GM12878 (cell line): ENCODE measurements around the gene CD27. TPM values are rescaled to one million over a fixed set of nuclear protein-coding genes. Genes with fewer than 3 reads are reported as not detected.

Source experiments
- CHD2 ChIP-seq: IDR thresholded peaks from 2 replicates; pipeline ENCODE4 v1.6.1; 2011; ENCODE audit warnings: low read depth, low read length, improper control_type of control experiment, borderline replicate concordance
- EGR1 ChIP-seq, 2 experiments: IDR thresholded peaks; 1 replicate in 1 of 2; 2 replicates in 1 of 2; pipeline ENCODE4 v1.6.1; 2011 to 2012; ENCODE audit warnings: low read depth in 2 of 2, low read length in 2 of 2, borderline replicate concordance in 1 of 2, mild to moderate bottlenecking in 1 of 2, moderate library complexity in 1 of 2
- EP300 ChIP-seq, 2 experiments: fragments of 150-350 bp in 1 of 2; IDR thresholded peaks; 2 replicates each; pipeline ENCODE4 v1.6.1; 2011 to 2012; ENCODE audit warnings: low read depth in 2 of 2, low read length in 2 of 2, borderline replicate concordance in 1 of 2, improper control_type of control experiment in 1 of 2, inconsistent platforms in 1 of 2; ENCODE audit not compliant: control insufficient read depth in 1 of 2
- IKZF1 ChIP-seq: fragments of 450-650 bp; conservative IDR thresholded peaks from 2 replicates; pipeline ENCODE4 v1.6.1; 2017; ENCODE audit warnings: antibody characterized with exemption, mild to moderate bottlenecking
- MYC ChIP-seq: IDR thresholded peaks from 2 replicates; pipeline ENCODE4 v1.6.1; 2011; ENCODE audit warnings: mild to moderate bottlenecking, low read length, moderate library complexity, inconsistent platforms; ENCODE audit not compliant: insufficient read depth, insufficient replicate concordance, insufficient read length, severe bottlenecking
- NFYA ChIP-seq: IDR thresholded peaks from 2 replicates; pipeline ENCODE4 v1.6.1; 2011; ENCODE audit warnings: low read depth, mild to moderate bottlenecking, low read length, improper control_type of control experiment, borderline replicate concordance
- NRF1 ChIP-seq: conservative IDR thresholded peaks from 2 replicates; pipeline ENCODE4 v1.6.1; 2011; ENCODE audit warnings: mild to moderate bottlenecking, low read depth, low read length, improper control_type of control experiment
- POLR2AphosphoS5 ChIP-seq: IDR thresholded peaks from 2 replicates; pipeline ENCODE4 v1.6.1; 2011; ENCODE audit warnings: mild to moderate bottlenecking, low read length, inconsistent platforms
- SREBF2 ChIP-seq: IDR thresholded peaks from 2 replicates; pipeline ENCODE4 v1.6.1; 2012; ENCODE audit warnings: mild to moderate bottlenecking, low read length
- TBL1XR1 ChIP-seq: IDR thresholded peaks from 2 replicates; pipeline ENCODE4 v1.6.1; 2012; ENCODE audit warnings: low read depth, low read length, improper control_type of control experiment
- ZBED1 ChIP-seq: IDR thresholded peaks from 2 replicates; pipeline ENCODE4 v1.6.1; 2016; ENCODE audit warnings: borderline replicate concordance
- ZNF207 ChIP-seq: fragments of 450-650 bp; IDR thresholded peaks from 2 replicates; pipeline ENCODE4 v1.6.1; 2014; ENCODE audit warnings: antibody characterized with exemption, mild to moderate bottlenecking, borderline replicate concordance
- ZNF274 ChIP-seq: IDR thresholded peaks from one replicate; pipeline ENCODE4 v1.8.0; 2011; ENCODE audit not compliant: insufficient read length, insufficient read depth
- polyA plus RNA-seq, 11 experiments: library from polyadenylated mRNA; depleted of rRNA in 4 of 11; unstranded in 6 of 11; stranded (reverse) in 5 of 11; fragments of >200 nt; fragmentation: Nextera tagmentation in 4 of 11; fragmentation: Illumina TruSeq in 1 of 11; extraction: Ambion mirVana in 4 of 11; extraction: Trizol in 1 of 11; gene quantifications; 1 replicate in 1 of 11; 2 replicates in 10 of 11; pipeline versions ENCODE4 v1.2.1 to v1.2.3, GENCODE V29; 2011 to 2016; ENCODE audit warnings: inconsistent platforms in 2 of 11, missing spikeins in 2 of 11, low read depth in 1 of 11
- total RNA-seq, 4 experiments: library from RNA; depleted of rRNA in 3 of 4; stranded (reverse); fragments of >200 nt in 3 of 4; fragmentation: Illumina TruSeq in 1 of 4; extraction: Trizol in 1 of 4; gene quantifications; 2 replicates each; pipeline versions ENCODE4 v1.2.1 to v1.2.3, GENCODE V29; 2013 to 2021
- TF ChIP-seq, protein P1 (sequence below): fragments of 450-650 bp; IDR thresholded peaks from 2 replicates; pipeline ENCODE4 v1.6.1; 2017; ENCODE audit warnings: mild to moderate bottlenecking, low read depth, inconsistent platforms; ENCODE audit not compliant: poor library complexity, severe bottlenecking
- TF ChIP-seq, protein P2 (sequence below): fragments of 450-650 bp; formaldehyde crosslinking; IDR thresholded peaks from 2 replicates; pipeline ENCODE4 v1.4.0; 2020; ENCODE audit warnings: mild to moderate bottlenecking, moderate library complexity
- TF ChIP-seq, protein P3 (sequence below): IDR thresholded peaks from 2 replicates; pipeline ENCODE4 v1.6.1; 2012; ENCODE audit warnings: low read depth, low read length, improper control_type of control experiment
- TF ChIP-seq, protein P4 (sequence below): fragments of 450-650 bp; IDR thresholded peaks from 2 replicates; pipeline ENCODE4 v1.6.1; 2017; ENCODE audit warnings: mild to moderate bottlenecking
- TF ChIP-seq, protein P5 (sequence below): IDR thresholded peaks from 2 replicates; pipeline ENCODE4 v1.6.1; 2012; ENCODE audit warnings: low read depth, low read length, improper control_type of control experiment

CD27 gene
- total and polyA plus RNA-seq, 10 of the 15 experiments (the other 5 are each of a cell fraction or from before 2014, with no cell fraction given) = 4.9 to 184 (median 106) TPM

DNA sequence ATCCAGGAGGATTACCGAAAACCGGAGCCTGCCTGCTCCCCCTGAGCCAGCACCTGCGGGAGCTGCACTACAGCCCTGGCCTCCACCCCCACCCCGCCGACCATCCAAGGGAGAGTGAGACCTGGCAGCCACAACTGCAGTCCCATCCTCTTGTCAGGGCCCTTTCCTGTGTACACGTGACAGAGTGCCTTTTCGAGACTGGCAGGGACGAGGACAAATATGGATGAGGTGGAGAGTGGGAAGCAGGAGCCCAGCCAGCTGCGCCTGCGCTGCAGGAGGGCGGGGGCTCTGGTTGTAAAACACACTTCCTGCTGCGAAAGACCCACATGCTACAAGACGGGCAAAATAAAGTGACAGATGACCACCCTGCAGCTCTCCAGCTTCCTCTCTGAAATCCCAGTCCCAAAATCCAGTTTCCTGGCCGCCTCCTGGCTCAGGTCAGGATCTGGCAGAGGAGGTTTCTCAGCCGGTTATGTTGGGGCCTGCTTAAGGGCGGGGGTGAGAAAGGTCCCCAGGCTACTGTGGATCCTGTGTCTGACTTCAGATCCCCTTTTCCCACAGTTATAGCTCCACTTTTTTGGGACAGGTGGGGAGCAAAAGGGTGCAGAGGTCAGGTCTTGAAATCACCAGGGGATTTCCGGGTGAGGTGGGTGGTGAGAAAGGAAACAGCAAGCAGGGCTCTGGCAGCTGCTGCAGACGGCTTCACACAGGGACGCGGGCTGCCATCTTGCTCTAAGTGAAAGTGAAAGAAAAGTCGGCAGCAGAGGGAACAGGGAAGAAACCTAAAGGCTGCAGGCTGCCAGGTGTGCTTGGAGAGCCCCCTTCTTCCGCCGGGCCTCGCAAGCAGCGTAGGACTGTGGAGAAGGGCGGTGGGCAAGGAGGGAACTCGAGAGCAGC is 6.8 kb downstream of the CD27 start, which contains the start of gene TAPBPL (continued):
- TF ChIP-seq, protein P1, sequence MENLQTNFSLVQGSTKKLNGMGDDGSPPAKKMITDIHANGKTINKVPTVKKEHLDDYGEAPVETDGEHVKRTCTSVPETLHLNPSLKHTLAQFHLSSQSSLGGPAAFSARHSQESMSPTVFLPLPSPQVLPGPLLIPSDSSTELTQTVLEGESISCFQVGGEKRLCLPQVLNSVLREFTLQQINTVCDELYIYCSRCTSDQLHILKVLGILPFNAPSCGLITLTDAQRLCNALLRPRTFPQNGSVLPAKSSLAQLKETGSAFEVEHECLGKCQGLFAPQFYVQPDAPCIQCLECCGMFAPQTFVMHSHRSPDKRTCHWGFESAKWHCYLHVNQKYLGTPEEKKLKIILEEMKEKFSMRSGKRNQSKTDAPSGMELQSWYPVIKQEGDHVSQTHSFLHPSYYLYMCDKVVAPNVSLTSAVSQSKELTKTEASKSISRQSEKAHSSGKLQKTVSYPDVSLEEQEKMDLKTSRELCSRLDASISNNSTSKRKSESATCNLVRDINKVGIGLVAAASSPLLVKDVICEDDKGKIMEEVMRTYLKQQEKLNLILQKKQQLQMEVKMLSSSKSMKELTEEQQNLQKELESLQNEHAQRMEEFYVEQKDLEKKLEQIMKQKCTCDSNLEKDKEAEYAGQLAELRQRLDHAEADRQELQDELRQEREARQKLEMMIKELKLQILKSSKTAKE = peak; percentile 59
- peak; percentile 75 for TF ChIP-seq NRF1
- no peak for TF ChIP-seq MYC
- 0 out of 2 replicates have a peak, but pooled peaks have one; percentile 19 for TF ChIP-seq CHD2
- TF ChIP-seq, protein P2, sequence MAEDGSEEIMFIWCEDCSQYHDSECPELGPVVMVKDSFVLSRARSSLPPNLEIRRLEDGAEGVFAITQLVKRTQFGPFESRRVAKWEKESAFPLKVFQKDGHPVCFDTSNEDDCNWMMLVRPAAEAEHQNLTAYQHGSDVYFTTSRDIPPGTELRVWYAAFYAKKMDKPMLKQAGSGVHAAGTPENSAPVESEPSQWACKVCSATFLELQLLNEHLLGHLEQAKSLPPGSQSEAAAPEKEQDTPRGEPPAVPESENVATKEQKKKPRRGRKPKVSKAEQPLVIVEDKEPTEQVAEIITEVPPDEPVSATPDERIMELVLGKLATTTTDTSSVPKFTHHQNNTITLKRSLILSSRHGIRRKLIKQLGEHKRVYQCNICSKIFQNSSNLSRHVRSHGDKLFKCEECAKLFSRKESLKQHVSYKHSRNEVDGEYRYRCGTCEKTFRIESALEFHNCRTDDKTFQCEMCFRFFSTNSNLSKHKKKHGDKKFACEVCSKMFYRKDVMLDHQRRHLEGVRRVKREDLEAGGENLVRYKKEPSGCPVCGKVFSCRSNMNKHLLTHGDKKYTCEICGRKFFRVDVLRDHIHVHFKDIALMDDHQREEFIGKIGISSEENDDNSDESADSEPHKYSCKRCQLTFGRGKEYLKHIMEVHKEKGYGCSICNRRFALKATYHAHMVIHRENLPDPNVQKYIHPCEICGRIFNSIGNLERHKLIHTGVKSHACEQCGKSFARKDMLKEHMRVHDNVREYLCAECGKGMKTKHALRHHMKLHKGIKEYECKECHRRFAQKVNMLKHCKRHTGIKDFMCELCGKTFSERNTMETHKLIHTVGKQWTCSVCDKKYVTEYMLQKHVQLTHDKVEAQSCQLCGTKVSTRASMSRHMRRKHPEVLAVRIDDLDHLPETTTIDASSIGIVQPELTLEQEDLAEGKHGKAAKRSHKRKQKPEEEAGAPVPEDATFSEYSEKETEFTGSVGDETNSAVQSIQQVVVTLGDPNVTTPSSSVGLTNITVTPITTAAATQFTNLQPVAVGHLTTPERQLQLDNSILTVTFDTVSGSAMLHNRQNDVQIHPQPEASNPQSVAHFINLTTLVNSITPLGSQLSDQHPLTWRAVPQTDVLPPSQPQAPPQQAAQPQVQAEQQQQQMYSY (CRISPR knock-in tag) = no peak
- no peak for TF ChIP-seq ZNF274
- TF ChIP-seq, protein P3, sequence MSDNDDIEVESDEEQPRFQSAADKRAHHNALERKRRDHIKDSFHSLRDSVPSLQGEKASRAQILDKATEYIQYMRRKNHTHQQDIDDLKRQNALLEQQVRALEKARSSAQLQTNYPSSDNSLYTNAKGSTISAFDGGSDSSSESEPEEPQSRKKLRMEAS = 0 out of 2 replicates have a peak, but pooled peaks have one; percentile 53
- TF ChIP-seq ZBED1 = no peak
- peak; percentile 70; the same call in 1 of the 2 replicates for TF ChIP-seq POLR2AphosphoS5
- TF ChIP-seq NFYA = no peak
- TF ChIP-seq, protein P4, sequence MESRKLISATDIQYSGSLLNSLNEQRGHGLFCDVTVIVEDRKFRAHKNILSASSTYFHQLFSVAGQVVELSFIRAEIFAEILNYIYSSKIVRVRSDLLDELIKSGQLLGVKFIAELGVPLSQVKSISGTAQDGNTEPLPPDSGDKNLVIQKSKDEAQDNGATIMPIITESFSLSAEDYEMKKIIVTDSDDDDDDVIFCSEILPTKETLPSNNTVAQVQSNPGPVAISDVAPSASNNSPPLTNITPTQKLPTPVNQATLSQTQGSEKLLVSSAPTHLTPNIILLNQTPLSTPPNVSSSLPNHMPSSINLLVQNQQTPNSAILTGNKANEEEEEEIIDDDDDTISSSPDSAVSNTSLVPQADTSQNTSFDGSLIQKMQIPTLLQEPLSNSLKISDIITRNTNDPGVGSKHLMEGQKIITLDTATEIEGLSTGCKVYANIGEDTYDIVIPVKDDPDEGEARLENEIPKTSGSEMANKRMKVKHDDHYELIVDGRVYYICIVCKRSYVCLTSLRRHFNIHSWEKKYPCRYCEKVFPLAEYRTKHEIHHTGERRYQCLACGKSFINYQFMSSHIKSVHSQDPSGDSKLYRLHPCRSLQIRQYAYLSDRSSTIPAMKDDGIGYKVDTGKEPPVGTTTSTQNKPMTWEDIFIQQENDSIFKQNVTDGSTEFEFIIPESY = no peak
- TF ChIP-seq, protein P5, sequence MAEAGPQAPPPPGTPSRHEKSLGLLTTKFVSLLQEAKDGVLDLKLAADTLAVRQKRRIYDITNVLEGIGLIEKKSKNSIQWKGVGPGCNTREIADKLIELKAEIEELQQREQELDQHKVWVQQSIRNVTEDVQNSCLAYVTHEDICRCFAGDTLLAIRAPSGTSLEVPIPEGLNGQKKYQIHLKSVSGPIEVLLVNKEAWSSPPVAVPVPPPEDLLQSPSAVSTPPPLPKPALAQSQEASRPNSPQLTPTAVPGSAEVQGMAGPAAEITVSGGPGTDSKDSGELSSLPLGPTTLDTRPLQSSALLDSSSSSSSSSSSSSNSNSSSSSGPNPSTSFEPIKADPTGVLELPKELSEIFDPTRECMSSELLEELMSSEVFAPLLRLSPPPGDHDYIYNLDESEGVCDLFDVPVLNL = no peak
- TF ChIP-seq EGR1 (IDR thresholded peaks at IDR 0.05; ENCODE audit: borderline replicate concordance in 1 of 2, low read depth in 2 of 2, low read length in 2 of 2) = peak in 1 of 2 experiments; percentile 65; a peak in 2 of 3 replicates
- peak; percentile 18 to 46; a peak in 1 of 4 replicates for TF ChIP-seq EP300 (IDR thresholded peaks at IDR 0.05; ENCODE audit: borderline replicate concordance in 1 of 2, control insufficient read depth in 1 of 2, low read depth in 2 of 2, low read length in 2 of 2)
- TF ChIP-seq ZNF207 = 0 out of 2 replicates have a peak, but pooled peaks have one; percentile 50
- TF ChIP-seq IKZF1 = peak; percentile 96
- TF ChIP-seq SREBF2 = no peak
- no peak for TF ChIP-seq TBL1XR1
